ENCODE measurements around the gene NEK10.

GRCh38 chr3:27285668-27286067, 83.5 kb downstream of the NEK10 start:
- TF ChIP-seq CTCF (conservative IDR thresholded peaks at IDR 0.05; ENCODE audit: low read depth, low read length) (no peak), EZH2 (IDR thresholded peaks at IDR 0.05; ENCODE audit: low read length, unreplicated experiment) (no peak)

All from PC-3 (cell line).